HG02840 (cell line): ENCODE measurements around the gene CYTH1.
"Not testable (repeated sequence)": the region's sequence is repeated elsewhere in the genome, so short reads cannot be mapped to it uniquely, and the experiment has no call there.

Experiments
- ATAC-seq: cut with Tn5 transposase; IDR thresholded peaks from one replicate; pipeline ENCODE4 v1.9.1; 2021; ENCODE audit warnings: mild to moderate bottlenecking, moderate library complexity, moderate number of reproducible peaks; ENCODE audit not compliant: unreplicated experiment, low FRiP score

Gene CYTH1

DNA sequence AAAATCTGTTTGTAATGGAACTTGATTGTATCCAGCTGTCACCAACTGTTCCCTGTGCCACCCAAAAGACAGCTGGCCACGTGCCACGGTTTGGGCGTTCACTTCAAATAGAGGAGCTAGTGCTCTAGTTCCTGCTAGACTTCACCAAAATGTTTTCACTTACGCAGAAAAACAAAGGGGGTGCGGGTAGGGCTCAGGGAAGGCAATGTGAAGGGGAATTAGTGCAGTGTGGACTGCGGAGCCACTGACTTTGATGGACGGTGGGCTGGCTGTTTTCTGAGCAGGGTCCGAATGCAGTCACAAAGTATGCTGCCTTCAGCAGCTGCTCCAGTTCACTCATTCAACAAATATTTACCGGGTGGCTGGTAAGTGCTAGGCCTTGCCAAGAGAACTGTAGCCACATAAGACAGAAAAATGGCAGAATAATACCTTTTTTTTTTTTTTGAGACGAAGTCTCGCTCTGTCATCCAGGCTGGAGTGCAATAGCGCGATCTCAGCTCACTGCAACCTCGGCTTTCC lies 7.6 kb upstream of the CYTH1 start:
- no peak for ATAC-seq

DNA sequence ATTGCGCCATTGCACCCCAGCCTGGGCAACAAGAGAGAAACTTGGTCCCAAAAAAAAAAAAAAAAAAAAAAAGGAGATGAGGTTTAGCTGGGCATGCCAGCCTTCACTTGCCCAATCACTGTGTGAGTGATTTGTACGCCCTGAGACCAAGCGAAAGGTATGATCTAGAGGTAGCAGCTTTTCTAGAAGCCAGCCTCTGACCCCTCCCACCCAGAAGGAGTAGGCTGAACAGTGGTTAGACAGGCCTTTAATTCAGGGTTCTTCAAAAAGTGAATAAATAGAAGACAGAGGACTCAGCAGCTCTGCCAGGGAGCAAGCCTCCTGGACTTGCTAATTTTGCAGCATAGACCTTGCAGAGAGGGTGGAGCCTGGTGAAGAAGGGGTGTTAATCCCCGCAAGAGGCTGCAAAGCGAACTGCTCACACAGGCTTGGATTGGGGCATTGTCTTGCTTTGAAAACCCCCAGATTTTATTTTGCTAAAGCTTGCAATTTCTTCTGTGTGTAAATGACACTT lies 7.1 kb upstream of the CYTH1 start:
- no peak for ATAC-seq

- ATAC-seq, result no peak
Measured at GRCh38 chr17:78788451-78788850, 6.4 kb upstream of the CYTH1 start.

- ATAC-seq, result no peak
Measured at GRCh38 chr17:78787444-78787843, 5.4 kb upstream of the CYTH1 start.

DNA sequence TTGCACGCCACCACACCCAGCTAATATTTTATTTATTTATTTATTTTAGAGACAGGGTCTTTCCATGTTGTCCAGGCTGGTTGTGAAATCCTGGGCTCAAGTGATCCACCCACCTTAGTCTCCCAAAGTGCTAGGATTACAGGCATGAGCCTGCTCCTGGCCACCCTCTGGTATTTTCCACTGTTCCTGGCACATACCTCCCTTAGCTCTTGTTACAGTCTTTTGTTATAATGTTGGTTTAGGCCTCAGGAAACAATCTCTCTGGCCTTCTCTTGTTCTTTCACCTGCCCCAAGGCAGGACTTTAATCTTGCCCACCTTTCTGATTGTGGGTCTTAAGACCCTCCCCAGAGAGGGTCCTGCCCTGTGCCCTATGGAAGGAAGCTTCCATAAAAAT lies 3.6 kb upstream of the CYTH1 start:
- ATAC-seq, result no peak

DNA sequence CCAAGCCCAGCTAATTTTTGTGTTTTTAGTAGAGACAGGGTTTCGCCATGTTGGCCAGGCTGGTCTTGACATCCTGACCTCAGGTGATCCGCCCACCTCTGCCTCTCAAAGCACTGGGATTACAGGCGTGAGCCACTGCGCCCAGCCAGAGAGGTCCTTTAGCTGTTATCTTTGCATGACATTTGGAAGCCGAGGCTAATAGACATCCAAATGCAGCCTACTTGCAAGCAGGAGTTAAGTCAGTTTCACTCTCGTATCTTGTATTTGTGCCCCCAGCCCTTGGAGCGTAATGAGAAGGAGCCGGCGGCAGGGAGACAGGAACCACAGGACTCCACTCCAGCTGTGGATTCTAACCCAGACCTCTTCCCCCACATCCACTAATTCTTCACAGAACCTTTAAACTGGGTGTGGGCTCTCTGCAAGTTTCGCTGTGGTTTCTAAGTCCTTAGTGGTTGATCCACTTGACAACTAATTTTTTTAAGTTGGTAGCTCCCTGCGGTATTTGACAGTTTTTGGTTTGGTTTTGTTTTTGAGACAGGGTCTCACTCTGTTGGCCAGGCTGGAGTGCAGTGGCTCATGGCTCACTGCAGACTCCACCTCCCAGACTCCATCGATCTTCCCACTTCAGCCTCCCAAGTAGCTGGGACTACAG lies 3.1 kb upstream of the CYTH1 start:
- ATAC-seq, result no peak

DNA sequence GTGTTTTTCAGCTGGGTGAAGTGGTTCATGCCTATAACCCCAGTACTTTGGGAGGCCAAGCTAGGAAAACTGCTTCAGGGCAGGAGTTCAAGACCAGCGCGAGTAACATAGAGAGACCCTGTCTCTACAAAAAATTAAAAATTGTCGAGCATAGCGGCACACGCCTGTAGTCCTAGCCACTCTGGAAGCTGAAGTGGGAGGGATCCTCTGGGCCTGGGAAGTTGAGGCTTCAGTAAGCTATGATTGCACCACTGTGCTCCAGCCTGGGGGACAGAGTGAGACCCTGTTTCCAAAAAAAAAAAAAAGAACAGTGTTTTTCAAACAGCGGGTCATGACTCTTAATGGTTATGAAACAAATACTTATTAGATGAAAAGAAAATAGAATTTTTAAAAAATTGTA lies 2.3 kb upstream of the CYTH1 start:
- ATAC-seq, result no peak

GRCh38 chr17:78783711-78784324 lies 1.7 kb upstream of the CYTH1 start:
- no peak for ATAC-seq

GRCh38 chr17:78781104-78781892 lies 775 bp downstream of the CYTH1 start:
- peak; percentile 9 for ATAC-seq

- ATAC-seq, result no peak
Measured at GRCh38 chr17:78780335-78780734, 1.7 kb downstream of the CYTH1 start.

- ATAC-seq, result no peak
Measured at GRCh38 chr17:78779850-78780249, 2.2 kb downstream of the CYTH1 start.

- ATAC-seq, result not testable (repeated sequence)
Measured at GRCh38 chr17:78779286-78779651, 2.8 kb downstream of the CYTH1 start.

DNA sequence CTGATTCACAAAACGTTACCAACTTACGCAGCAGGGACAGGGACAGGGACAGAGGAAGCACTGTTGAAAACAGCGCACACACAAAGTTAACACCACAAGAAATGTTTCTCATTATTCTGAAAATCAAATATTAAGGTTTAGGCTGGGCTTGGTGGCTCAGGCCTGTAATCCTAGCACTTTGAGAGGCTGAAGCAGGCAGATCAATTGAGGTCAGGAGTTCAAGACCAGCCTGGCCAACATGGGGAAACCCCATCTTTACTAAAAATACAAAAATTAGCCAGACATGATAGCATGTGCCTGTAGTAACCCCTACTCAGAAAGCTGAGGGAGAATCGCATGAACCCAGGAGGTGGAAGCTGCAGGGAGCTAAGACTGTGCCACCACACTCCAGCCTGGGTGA lies 4.2 kb downstream of the CYTH1 start:
- no peak for ATAC-seq

GRCh38 chr17:78774956-78775571 lies 7.0 kb downstream of the CYTH1 start:
- ATAC-seq, result no peak

DNA sequence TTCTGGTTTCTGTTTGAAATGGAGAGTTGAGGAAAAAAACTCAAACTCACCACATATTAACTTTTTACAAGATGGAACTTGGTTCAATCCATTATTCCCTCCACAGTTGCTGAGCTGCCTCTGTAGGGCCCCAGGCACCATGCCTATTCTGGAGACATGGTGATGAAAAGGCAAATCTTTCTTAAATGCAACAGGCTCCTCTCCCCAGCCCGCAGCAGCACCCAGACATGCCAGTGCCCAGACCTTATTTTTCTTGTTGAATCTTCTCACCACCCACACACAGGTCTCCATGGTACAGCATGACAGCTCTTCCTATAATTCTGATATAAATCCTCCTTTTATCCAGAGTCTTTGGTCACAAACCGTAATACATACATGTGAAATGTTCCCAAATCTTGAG lies 7.6 kb downstream of the CYTH1 start:
- no peak for ATAC-seq

GRCh38 chr17:78771758-78772382 lies 10.2 kb downstream of the CYTH1 start:
- ATAC-seq, result no peak

- ATAC-seq, result no peak
Measured at GRCh38 chr17:78769196-78769773, 12.8 kb downstream of the CYTH1 start.

GRCh38 chr17:78767806-78768205 lies 14.3 kb downstream of the CYTH1 start:
- no peak for ATAC-seq

- no peak for ATAC-seq
Measured at GRCh38 chr17:78766743-78767294, 15.3 kb downstream of the CYTH1 start.

DNA sequence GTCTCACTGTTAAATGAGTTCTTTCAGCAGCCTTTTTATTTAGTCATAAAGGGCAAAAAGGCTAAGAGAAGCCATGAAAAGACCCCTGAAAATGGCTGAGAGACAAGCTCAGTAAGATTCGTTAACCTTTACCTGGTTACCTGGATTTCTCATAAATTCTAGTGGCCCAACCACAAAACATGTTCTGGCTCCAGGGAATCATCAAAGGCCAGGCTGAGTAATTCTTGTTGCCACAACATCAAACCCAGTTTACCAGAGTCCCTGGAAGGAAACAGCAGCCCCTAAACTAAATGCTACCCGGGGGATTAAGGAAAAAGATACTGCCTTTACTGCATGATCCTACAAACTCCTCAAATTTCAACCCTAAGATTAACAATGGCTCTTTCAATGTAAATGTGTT lies 15.8 kb downstream of the CYTH1 start:
- no peak for ATAC-seq
